Pulmonary artery endothelial cell (primary cell): ENCODE results near the gene IMPACT. TPM values are rescaled to one million over a fixed set of nuclear protein-coding genes. Genes with fewer than 3 reads are reported as not detected.

ENCODE experiments used
- DNase-seq: peaks from one replicate; pipeline ENCODE4 v3.0.0-alpha.2; 2011; ENCODE audit warnings: low read depth, low spot score
- total RNA-seq: library from RNA; depleted of rRNA; stranded (reverse); fragments of >200 nt; gene quantifications from 2 replicates; pipeline ENCODE4 v1.2.3, GENCODE V29; 2014

The IMPACT gene
- total RNA-seq, 1 donor from 2014 or later = 26.7 TPM

DNA sequence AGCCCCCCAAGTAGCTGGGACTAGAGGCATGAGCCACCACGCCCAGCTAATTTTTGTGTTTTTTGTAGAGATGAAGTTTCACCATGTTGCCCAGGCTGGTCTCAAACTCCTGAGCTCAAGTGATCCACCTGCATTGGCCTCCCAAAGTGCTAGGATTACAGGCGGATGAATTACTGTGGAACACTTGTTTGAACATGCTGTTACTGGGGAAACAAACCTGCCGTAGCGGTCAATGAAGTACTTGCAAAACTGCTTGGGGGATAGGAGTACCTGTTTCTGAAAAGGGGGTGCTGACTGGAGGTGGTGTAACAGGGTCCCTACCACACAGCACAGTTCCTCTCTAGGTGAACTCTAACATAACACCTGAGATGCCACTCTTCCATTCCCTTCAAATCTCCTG is 5.9 kb upstream of the IMPACT start:
- no peak for DNase-seq

DNA sequence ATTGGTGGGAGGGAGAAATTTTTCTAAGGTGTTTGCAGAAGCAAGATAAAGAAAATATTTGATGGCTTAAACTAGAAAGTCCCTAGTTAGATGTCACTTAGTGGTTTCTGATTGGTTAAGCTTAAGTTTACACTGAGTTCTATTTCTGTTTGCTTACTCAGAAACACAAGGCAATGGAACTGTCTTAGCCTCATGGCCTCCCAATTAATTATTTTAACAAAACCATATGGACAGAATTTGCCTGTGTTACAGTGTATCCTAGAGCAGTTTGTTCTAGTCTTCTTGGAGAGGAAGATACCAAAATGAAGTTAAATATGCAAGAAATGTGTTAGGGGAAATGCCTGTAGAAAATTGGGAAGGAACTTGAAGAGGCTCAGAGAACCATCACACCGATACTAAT is 4.6 kb upstream of the IMPACT start:
- DNase-seq = no peak

DNA sequence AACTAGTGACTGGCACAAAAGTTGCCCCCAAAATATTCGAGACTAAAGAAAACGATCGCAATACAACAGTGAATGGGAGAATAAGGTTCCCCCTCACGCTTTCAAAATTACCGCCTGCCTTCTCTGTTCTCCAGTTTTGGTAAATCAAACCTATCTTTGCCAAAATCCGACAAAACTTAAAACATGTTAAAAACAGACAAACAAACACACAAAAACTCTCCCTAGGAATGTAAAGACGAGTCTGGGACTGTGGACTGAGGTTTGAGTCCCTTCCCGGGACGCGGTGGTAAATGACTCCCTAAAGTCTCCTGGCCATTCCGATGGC is 435 bp upstream of the IMPACT start:
- no peak for DNase-seq

DNA sequence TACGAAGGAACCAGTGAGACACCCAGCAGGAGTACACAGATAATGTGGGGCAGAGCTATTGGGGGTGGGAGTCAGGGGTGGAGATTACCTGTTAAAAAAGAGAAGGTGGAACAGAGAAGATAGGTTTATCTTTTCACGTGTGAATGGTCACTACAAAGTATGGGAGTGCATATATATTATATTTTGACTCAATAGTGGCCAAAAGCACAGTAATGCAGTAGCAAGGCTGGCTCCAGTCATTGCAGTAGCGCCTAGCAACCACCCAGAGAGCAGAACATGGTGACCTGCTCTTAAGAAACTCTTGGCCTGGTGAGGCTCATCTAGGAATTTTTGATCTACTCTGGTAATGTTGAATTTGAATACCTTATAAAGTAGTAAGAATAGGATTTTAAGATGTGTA is 1.0 kb downstream of the IMPACT start:
- no peak for DNase-seq

DNA sequence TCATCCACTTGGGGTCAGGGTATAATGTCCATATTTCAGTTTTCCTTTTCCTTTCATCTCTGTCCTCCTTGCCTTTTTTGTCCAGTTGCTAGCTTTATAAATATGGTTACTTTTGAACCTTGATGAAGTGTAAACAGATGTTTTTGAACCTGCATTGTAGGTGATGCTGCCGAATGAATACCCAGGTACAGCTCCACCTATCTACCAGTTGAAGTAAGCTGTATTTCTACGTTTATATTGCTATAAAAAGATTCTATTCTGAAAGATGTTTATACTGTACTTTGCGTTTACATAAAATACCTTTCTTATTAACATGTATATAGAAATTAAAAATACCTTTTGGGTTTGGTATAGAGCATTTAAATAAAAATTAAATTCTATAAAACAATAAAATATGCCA is 2.2 kb downstream of the IMPACT start:
- no peak for DNase-seq

DNA sequence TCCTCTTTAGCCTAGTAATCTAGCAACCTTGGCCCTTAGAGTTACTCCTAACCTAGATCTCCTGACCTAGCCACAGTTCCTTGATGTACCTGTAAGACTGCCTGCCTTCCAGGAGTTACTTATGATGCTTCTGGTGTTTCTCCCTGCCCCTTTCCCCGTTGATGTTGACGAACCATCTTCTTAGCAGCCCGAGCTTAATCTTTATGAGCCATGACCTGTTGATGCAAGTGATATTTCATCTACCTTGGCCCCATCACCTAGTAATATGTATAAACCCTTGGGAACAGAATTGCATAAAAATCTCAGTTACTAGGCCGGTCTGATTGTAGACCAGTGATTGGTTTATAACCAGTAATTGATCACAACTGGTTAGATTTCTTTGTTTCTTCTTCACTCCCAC is 2.7 kb downstream of the IMPACT start:
- no peak for DNase-seq

DNA sequence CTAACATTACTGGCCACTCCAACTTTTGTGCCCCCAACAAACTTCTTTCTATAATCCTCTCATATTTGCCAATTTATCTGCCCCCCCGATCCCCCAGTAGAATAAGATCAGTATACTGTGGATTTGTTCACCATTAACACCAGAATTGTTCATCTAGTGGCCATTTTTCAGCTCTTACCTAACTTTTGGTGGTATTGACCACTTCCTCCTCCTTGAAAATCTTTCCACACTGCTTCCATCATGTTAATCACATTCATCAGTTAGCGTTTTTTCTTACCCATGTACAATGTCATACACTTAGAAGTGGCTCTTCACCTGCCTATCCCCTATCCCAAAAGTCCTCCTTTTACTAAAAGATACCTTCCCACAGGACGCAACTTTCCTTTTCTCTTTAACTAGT is 6.1 kb downstream of the IMPACT start:
- DNase-seq = no peak

DNA sequence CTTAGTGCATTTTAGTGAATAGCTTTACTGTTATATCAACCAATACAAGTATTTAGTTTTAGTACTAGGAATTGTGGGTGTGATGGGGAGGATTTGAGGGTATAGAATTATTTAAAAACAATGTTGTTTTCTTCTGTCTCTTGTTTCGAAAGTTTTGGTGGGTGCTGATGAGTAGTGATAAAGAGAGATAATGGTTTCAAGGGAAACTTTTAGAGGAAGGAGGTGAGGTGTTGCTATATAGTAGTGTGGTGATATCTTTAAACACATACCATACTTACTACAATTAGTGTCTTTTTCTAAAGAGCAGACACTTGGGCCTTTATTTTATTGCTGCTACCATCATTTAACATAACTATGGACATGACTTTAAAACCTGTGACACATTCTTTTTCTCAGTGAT is 10.5 kb downstream of the IMPACT start:
- DNase-seq = no peak

GRCh38 chr18:24443870-24444269 is 17.4 kb downstream of the IMPACT start:
- no peak for DNase-seq

GRCh38 chr18:24446453-24446852 is 20.0 kb downstream of the IMPACT start:
- no peak for DNase-seq

DNA sequence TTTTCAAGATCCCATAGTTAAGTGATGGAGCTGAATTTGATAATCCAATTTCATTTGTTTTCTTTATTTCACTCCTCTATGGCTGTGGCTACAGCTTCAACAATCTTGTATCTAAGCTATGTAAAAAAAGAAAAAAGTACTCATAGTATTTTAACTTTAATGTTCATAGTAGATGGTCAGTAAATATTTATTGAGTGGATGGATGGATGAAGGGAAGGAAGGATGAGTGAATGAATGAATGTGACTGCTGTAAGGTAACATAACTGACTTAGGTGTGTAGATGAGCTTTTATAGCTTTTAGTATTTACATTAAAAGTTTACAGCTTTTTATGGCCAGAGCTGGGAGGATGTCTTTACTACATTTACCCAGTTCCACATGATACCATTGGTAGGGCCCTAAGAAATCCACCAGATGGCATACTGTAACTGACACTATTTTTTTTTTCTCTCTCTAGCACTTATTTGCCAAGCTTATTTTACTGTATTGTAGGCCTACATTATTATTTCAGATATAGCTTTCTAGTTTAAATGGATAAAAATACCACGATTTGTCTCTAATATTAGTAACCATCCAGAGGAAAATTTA is 20.6 kb downstream of the IMPACT start:
- DNase-seq = no peak

DNA sequence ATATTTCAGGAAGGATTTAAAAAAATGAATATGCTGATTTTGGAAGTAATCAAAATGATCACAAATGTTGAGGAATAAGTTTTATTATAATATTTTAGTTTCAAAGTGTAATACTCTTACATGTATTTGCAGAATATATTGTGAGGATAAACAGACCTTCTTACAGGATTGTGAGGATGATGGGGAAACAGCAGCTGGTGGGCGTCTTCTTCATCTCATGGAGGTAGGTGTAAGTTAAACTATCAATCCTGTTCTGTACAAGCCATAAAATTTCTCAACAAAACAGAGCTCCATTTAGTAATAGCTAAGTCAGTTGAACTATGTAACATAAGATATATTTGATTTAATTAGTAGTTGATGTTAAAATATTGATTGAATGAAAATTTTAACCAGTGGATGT is 21.5 kb downstream of the IMPACT start:
- no peak for DNase-seq

GRCh38 chr18:24456549-24456948 is 30.1 kb downstream of the IMPACT start:
- no peak for DNase-seq

GRCh38 chr18:24459772-24460171 is 33.3 kb downstream of the IMPACT start:
- DNase-seq = no peak

GRCh38 chr18:24460388-24460787 is 33.9 kb downstream of the IMPACT start, which contains the start of gene HRH4:
TSS of gene HRH4 (plus strand) at chr18:24460637. CDS start at chr18:24460729, 92 bp downstream.
- no peak for DNase-seq

- no peak for DNase-seq
Observed at GRCh38 chr18:24461996-24462395, 35.5 kb downstream of the IMPACT start.

DNA sequence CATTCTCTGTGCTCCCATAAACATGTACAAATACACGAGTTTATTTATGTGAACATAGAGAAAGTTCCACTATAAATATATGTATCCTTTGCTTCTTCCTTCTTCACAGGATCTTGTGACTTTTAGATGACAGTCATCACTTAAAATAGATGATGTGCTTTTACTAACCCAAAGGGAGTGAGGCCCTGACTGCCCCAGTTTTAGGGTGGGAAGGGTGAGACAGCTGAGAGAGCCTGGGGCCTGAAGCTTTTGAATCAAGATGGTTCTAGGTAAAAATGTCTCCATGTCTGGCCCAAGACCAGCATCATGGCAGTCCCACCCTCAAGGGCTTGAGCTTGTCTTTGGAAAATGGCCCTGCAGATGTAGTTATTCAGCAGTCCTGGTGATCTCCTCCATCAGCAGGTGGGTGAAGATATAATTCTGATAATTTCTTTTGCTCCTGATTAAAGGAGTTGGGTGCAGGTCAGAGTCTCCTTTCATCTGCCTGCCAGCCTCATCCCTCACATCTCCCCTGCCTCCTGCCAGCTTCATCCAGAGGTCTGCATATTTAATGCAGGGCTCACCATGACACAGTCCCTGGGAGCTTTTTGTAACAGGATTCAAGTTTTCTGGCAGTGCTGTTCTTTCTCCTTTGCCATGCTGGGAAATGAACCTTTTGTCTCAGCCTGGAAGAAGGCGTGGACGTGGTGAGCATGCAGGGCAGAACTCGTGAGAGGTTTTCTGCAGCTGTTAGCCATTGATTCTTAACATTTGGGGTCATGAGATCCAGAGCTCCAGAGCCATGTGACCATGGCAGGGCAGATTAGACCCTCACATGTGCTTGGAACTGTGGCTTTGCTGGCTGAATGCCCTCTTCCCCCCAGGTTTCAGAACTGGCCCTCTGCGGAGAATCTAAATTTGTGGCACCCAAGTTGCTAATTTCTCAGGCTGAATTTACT is 36.6 kb downstream of the IMPACT start:
- DNase-seq = no peak

- no peak for DNase-seq
Observed at GRCh38 chr18:24465486-24465885, 39.0 kb downstream of the IMPACT start.

DNA sequence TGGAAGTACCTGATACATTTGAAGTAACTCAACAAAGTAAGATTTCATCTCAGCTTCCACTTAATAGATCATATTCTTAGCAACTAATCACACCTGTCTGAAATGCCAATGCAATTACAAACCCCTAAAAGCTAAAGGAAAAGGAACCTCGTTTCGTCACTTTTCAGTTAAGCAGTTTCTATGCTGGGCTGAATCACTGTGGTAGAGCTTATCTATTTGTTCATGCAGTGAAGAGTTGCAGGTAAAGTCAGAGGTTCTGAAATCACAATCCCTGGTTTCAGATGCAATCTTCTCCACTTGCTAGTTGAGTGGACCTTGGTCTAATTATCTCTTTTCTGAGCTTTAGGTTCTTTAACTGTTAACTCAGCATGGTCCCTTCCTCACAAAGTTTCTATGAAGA is 40.3 kb downstream of the IMPACT start:
- no peak for DNase-seq

GRCh38 chr18:24470022-24470618 is 43.6 kb downstream of the IMPACT start:
- no peak for DNase-seq

DNA sequence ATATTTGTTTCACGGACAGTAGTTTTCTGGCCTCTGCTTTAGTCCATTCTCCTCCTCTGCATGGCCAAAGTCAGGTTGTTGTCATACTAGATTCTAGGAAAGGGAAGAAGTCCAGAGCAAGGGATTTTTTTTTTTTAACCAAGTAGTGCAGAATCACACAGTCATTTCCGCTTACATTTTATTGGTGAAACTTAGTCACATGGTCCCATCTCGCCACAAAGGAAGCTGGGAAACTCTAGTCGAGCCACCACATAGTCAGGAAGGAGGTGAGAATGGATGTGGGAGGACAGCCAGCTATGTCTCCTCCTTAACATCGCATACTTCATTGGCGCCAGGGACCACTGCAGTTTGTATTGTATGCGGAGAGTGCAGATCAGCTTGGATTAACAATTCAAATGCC is 44.3 kb downstream of the IMPACT start:
- DNase-seq = no peak

- DNase-seq = no peak
Observed at GRCh38 chr18:24472591-24472990, 46.1 kb downstream of the IMPACT start.

DNA sequence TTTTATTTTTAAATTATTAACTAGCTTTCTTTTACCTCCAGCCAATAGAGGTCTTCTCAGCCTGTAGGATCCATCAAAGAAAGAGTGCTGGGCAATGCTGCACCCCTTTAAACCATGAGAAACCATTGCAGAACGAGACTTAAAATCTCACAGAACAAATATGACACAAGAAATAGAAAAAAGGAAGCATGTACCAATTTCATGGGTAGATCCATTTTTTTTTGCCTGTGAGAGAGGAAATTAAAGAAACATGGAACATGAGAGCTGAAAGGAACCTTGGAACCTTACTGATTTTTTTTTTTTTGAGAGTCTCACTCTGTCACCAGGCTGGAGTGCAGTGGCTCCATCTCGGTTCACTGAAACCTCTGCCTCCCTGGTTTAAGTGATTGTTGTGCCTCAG is 47.9 kb downstream of the IMPACT start:
- no peak for DNase-seq
